Keratinocyte (primary cell): Measurements from ENCODE around the gene PAPOLA. TPM values are rescaled to one million over a fixed set of nuclear protein-coding genes. Genes with fewer than 3 reads are reported as not detected.

ENCODE experiments used
- DNase-seq: peaks from one replicate; pipeline ENCODE4 v3.0.0-alpha.2; 2011; ENCODE audit warnings: low read depth, missing footprints, low spot score
- FAIRE-seq: peaks from 2 replicates; lab custom pipeline; 2011; peaks lifted over from hg19 to GRCh38; lab: Jason Lieb, UNC
- H2AFZ ChIP-seq: 2 replicates; pipeline ENCODE4 v1.6.0; 2012; ENCODE audit warnings: low read length, control low read depth, inconsistent platforms; ENCODE audit not compliant: control insufficient read depth
- H3K27ac ChIP-seq: 2 replicates; pipeline ENCODE4 v1.5.1; 2011; ENCODE audit warnings: low read length; ENCODE audit not compliant: control insufficient read depth, insufficient read depth
- H3K27me3 ChIP-seq: 3 replicates; pipeline ENCODE4 v1.6.0; 2011; ENCODE audit warnings: low read length; ENCODE audit not compliant: control insufficient read depth, insufficient read depth; ENCODE audit errors: extremely low read depth
- H3K36me3 ChIP-seq, 2 experiments: 2 replicates in 1 of 2; 3 replicates in 1 of 2; pipeline ENCODE4 v1.5.1; 2011; ENCODE audit warnings: low read length in 2 of 2, mild to moderate bottlenecking in 1 of 2; ENCODE audit not compliant: control insufficient read depth in 2 of 2, insufficient read depth in 2 of 2; ENCODE audit errors: extremely low read depth in 1 of 2
- H3K4me1 ChIP-seq: 3 replicates; pipeline ENCODE4 v1.5.1; 2011; ENCODE audit warnings: low read length; ENCODE audit not compliant: control insufficient read depth, insufficient read depth; ENCODE audit errors: extremely low read depth
- H3K4me2 ChIP-seq: 3 replicates; pipeline ENCODE4 v1.6.0; 2011; ENCODE audit warnings: low read depth, low read length; ENCODE audit not compliant: control insufficient read depth, insufficient read depth; ENCODE audit errors: extremely low read depth
- H3K4me3 ChIP-seq, 3 experiments: fragments of 200-600 bp in 1 of 3; sonication (generic) in 1 of 3; 2 replicates in 2 of 3; 3 replicates in 1 of 3; pipeline ENCODE4 v1.5.1; 2011 to 2016; ENCODE audit warnings: low read length in 3 of 3, mild to moderate bottlenecking in 3 of 3, control low read depth in 2 of 3, inconsistent platforms in 1 of 3, low read depth in 1 of 3, mixed read lengths in 1 of 3, mixed run types in 1 of 3, moderate library complexity in 1 of 3; ENCODE audit not compliant: control insufficient read depth in 2 of 3, insufficient read depth in 2 of 3; ENCODE audit errors: extremely low read depth in 1 of 3
- H3K79me2 ChIP-seq: 2 replicates; pipeline ENCODE4 v1.6.0; 2012; ENCODE audit warnings: low read length; ENCODE audit not compliant: control insufficient read depth, insufficient read depth
- H3K9ac ChIP-seq: 3 replicates; pipeline ENCODE4 v1.6.0; 2011; ENCODE audit warnings: low read length; ENCODE audit not compliant: control insufficient read depth, insufficient read depth; ENCODE audit errors: extremely low read depth
- H3K9me1 ChIP-seq: 3 replicates; pipeline ENCODE4 v1.6.0; 2011; ENCODE audit warnings: low read length; ENCODE audit not compliant: control insufficient read depth, insufficient read depth; ENCODE audit errors: extremely low read depth
- H3K9me3 ChIP-seq: 2 replicates; pipeline ENCODE4 v1.5.1; 2012; ENCODE audit warnings: low read depth, low read length; ENCODE audit not compliant: control insufficient read depth
- H4K20me1 ChIP-seq: 3 replicates; pipeline ENCODE4 v1.6.0; 2011; ENCODE audit warnings: low read length; ENCODE audit not compliant: control insufficient read depth, insufficient read depth; ENCODE audit errors: extremely low read depth
- CTCF ChIP-seq, 3 experiments: IDR thresholded peaks in 1 of 3; conservative IDR thresholded peaks in 1 of 3; optimal IDR thresholded peaks in 1 of 3; 2 replicates in 2 of 3; 3 replicates in 1 of 3; pipeline versions ENCODE3 to v1.5.1; 2011; ENCODE audit warnings: low read length in 3 of 3, mild to moderate bottlenecking in 3 of 3, moderate library complexity in 2 of 3, control low read depth in 1 of 3, inconsistent platforms in 1 of 3; ENCODE audit not compliant: insufficient read depth in 2 of 3; ENCODE audit errors: extremely low read depth in 1 of 3
- EZH2 ChIP-seq: IDR thresholded peaks from one replicate; pipeline ENCODE4 v1.6.1; 2012; ENCODE audit warnings: inconsistent platforms, mild to moderate bottlenecking, low read length, moderate library complexity
- dilution Hi-C: fragments of 300-500 bp; cut with MboI; formaldehyde crosslinking; loops from one replicate; pipeline ENCODE4 v1.7.0; 2020; ENCODE audit warnings: low sequenced_read_pairs; ENCODE audit not compliant: extremely low pct_ligation_motif_present
- polyA plus RNA-seq, 5 experiments: library from polyadenylated mRNA; depleted of rRNA in 3 of 5; stranded (reverse) in 3 of 5; stranded (forward) in 1 of 5; unstranded in 1 of 5; fragments of >200 nt; gene quantifications; 1 replicate in 1 of 5; 2 replicates in 3 of 5; 3 replicates in 1 of 5; pipeline versions ENCODE4 v1.2.1 to v1.2.3, GENCODE V29; 2011 to 2012; ENCODE audit warnings: missing spikeins in 2 of 5, low read depth in 1 of 5, low replicate concordance in 1 of 5

The PAPOLA gene
- polyA plus RNA-seq, 1 donor (not counting 4 experiments of a cell fraction or from before 2014, with no cell fraction given) = 154 TPM

- Histone ChIP-seq H3K27me3 (peaks cover 8% of the 10 kb centered on the region), H3K9me1 (no peaks in the 10 kb centered on the region), H3K9me3 (no peaks in the 10 kb centered on the region), H3K4me1 (peaks cover 5% of the 10 kb centered on the region), H3K4me3 (no peak overlapping the region), H3K9ac (no peak overlapping the region), H3K36me3 (no peaks in the 10 kb centered on the region), H2AFZ (no peak overlapping the region), H4K20me1 (no peaks in the 10 kb centered on the region), H3K27ac (no peak overlapping the region), H3K79me2 (no peaks in the 10 kb centered on the region), H3K4me2 (no peak overlapping the region)
- dilution Hi-C loops = no loop called here
- DNase-seq (no peak), FAIRE-seq (no peak)
- TF ChIP-seq EZH2 (no peak), CTCF (optimal IDR thresholded peaks at IDR 0.05 in 1 of 3, IDR thresholded peaks at IDR 0.05 in 1 of 3, conservative IDR thresholded peaks at IDR 0.05 in 1 of 3; ENCODE audit: extremely low read depth in 1 of 3, insufficient read depth in 2 of 3, low read length in 3 of 3) (no peak)
These were observed 88.1 kb downstream of the PAPOLA start for GRCh38 chr14:96590190-96590864.

DNA sequence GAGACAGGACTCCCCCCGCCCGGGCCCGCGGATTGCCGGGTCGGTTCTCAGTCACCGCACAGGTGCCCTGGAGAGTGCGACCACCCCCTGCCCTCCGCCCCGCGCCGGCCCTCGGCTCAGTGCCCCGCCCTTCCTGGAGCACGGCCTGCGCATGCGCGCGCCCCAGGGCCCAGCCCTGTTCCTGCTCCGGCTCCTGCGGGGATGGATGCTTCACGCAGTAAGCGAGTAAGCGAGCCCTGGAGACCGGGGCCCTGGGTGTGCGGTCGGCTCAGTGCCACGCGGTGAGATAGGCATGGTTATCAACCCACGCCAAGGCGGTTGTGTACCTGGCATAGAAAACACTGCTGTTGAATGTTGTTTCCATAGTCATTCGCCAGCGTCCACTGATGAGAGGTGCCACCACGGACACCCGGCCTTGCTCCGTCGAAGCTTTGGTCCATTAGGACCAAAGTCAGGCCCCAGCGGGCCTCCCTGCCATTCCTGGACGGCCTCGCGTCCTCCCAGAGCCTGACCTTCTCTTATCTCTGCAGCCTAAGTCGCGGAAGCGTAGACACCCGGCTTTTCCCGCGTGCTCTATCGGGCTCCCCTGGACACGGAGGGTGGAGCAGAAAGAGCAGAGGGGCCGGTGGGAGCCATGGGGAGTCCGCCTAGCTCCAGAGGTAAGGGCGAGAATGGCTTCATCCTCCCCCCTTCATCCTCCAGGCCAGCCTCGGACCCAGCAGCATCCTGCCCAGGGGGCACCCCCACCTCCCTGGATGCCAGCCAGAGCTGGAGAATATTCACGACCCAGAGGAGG is 90.6 kb downstream of the PAPOLA start:
- Histone ChIP-seq H3K36me3 (no peaks in the 10 kb centered on the region), H4K20me1 (no peaks in the 10 kb centered on the region), H3K9me3 (no peaks in the 10 kb centered on the region), H3K79me2 (no peaks in the 10 kb centered on the region), H3K9ac (no peak overlapping the region), H3K27ac (no peak overlapping the region), H3K4me3 (peak overlapping the region; percentile 24 to 66 (median 57)), H2AFZ (peak overlapping the region; percentile 92), H3K4me2 (peak overlapping the region; percentile 83), H3K4me1 (peaks cover 5% of the 10 kb centered on the region), H3K9me1 (no peaks in the 10 kb centered on the region), H3K27me3 (peaks cover 8% of the 10 kb centered on the region)
- no peak for FAIRE-seq
- dilution Hi-C loops = no loop called here
- TF ChIP-seq CTCF (optimal IDR thresholded peaks at IDR 0.05 in 1 of 3, IDR thresholded peaks at IDR 0.05 in 1 of 3, conservative IDR thresholded peaks at IDR 0.05 in 1 of 3; ENCODE audit: extremely low read depth in 1 of 3, insufficient read depth in 2 of 3, low read length in 3 of 3) (no peak), EZH2 (no peak)
- DNase-seq = no peak
